HepG2 (cell line): ENCODE data around the gene SEMA6B. TPM values are rescaled to one million over a fixed set of nuclear protein-coding genes. Genes with fewer than 3 reads are reported as not detected.
A peak's percentile ranks its signal among the peaks of the same experiment; 100 is the strongest.

Source experiments
- ATAC-seq: fragments of 200-7000 bp; cut with Tn5 transposase; 3 replicates; pipeline ENCODE4 v1.9.1; 2020; ENCODE audit warnings: mild to moderate bottlenecking, moderate library complexity
- BruUV-seq: library from RNA; stranded (reverse); fragments of 400-500 nt; replicated peaks from 2 replicates; lab custom pipeline; 2021; lab: Mats Ljungman, UMichigan
- CTCF ChIA-PET: fragments of 300-600 bp; formaldehyde crosslinking; extraction: SDS; loops from one replicate; lab custom pipeline; 2021; ENCODE audit warnings: low total read pairs, inconsistent platforms, low intra/inter-chr PET ratio; lab: Yijun Ruan, JAX
- POLR2A ChIA-PET: fragments of 350-600 bp; sonication (Branson Sonifier 250); formaldehyde crosslinking; loops from one replicate; lab custom pipeline; 2020; ENCODE audit warnings: antibody characterized with exemption, inconsistent platforms; lab: Yijun Ruan, JAX
- DNase-seq: peaks from one replicate; pipeline ENCODE4 v3.0.0-alpha.2; 2015; ENCODE audit warnings: low spot score
- FAIRE-seq: peaks from 3 replicates; lab custom pipeline; 2011; peaks lifted over from hg19 to GRCh38; lab: Jason Lieb, UNC
- H2AFZ ChIP-seq: one replicate; pipeline ENCODE4 v1.6.1; 2011; ENCODE audit warnings: low read length, inconsistent platforms
- H3K27ac ChIP-seq: fragments of 300-600 bp; 3 replicates; pipeline ENCODE4 v1.8.0; 2011; ENCODE audit warnings: mixed run types, mild to moderate bottlenecking, mixed read lengths, low read length, inconsistent platforms; ENCODE audit not compliant: insufficient read depth; ENCODE audit errors: extremely low read length
- H3K27me3 ChIP-seq, 2 experiments: fragments of 200-600 bp in 1 of 2; 2 replicates in 1 of 2; 3 replicates in 1 of 2; pipeline versions ENCODE4 v1.6.0 to v1.8.0; 2011; ENCODE audit warnings: low read length in 2 of 2, mild to moderate bottlenecking in 2 of 2, moderate library complexity in 2 of 2, inconsistent platforms in 1 of 2; ENCODE audit not compliant: insufficient read depth in 2 of 2, control insufficient read depth in 1 of 2
- H3K36me3 ChIP-seq, 2 experiments: fragments of 200-600 bp in 1 of 2; replicated peaks in 1 of 2; 2 replicates in 1 of 2; 3 replicates in 1 of 2; pipeline versions ENCODE4 v1.5.1 to v1.8.0; 2011; ENCODE audit warnings: low read length in 2 of 2, inconsistent platforms in 1 of 2; ENCODE audit not compliant: insufficient read depth in 2 of 2, control insufficient read depth in 1 of 2
- H3K4me1 ChIP-seq: 2 replicates; pipeline ENCODE4 v1.5.1; 2012; ENCODE audit warnings: low read length, inconsistent platforms; ENCODE audit not compliant: insufficient read depth
- H3K4me2 ChIP-seq: 2 replicates; pipeline ENCODE4 v1.6.0; 2011; ENCODE audit warnings: low read depth, low read length, inconsistent platforms
- H3K4me3 ChIP-seq, 3 experiments: fragments of 200-600 bp in 1 of 3; sonication (generic), shearing (Covaris generic) in 1 of 3; replicated peaks in 1 of 3; 2 replicates each; pipeline ENCODE4 v1.5.1; 2011 to 2016; ENCODE audit warnings: low read length in 3 of 3, inconsistent platforms in 2 of 3, low read depth in 2 of 3, mild to moderate bottlenecking in 2 of 3, control low read depth in 1 of 3, mixed read lengths in 1 of 3; ENCODE audit not compliant: insufficient read depth in 1 of 3
- H3K79me2 ChIP-seq: one replicate; pipeline ENCODE4 v1.6.1; 2011; ENCODE audit warnings: low read length, inconsistent platforms; ENCODE audit not compliant: insufficient read depth
- H3K9ac ChIP-seq: 2 replicates; pipeline ENCODE4 v1.6.0; 2011; ENCODE audit warnings: mild to moderate bottlenecking, low read depth, low read length, inconsistent platforms; ENCODE audit not compliant: insufficient read depth
- H3K9me3 ChIP-seq: 2 replicates; pipeline ENCODE4 v1.5.1; 2012; ENCODE audit warnings: mild to moderate bottlenecking, low read length
- H4K20me1 ChIP-seq: 2 replicates; pipeline ENCODE4 v1.6.0; 2011; ENCODE audit warnings: inconsistent platforms, mild to moderate bottlenecking, low read length, moderate library complexity; ENCODE audit not compliant: insufficient read depth
- ADNP ChIP-seq: sonication (generic); formaldehyde crosslinking; IDR thresholded peaks from 2 replicates; pipeline ENCODE4 v1.4.0; 2020; ENCODE audit warnings: missing genetic modification reagents
- CEBPB ChIP-seq: IDR thresholded peaks from 2 replicates; pipeline ENCODE4 v1.6.1; 2011; ENCODE audit warnings: low read depth, low read length, improper control_type of control experiment, borderline replicate concordance
- CEBPG ChIP-seq: IDR thresholded peaks from 2 replicates; pipeline ENCODE4 v1.6.1; 2016
- CHD4 ChIP-seq: fragments of 200-600 bp; sonication (generic); IDR thresholded peaks from 2 replicates; pipeline ENCODE4 v1.7.0; 2017; ENCODE audit warnings: mild to moderate bottlenecking, low read length, borderline replicate concordance
- DNMT1 ChIP-seq: sonication (generic); formaldehyde crosslinking; IDR thresholded peaks from 2 replicates; pipeline ENCODE4 v1.5.1; 2020; ENCODE audit warnings: mild to moderate bottlenecking, missing genetic modification reagents
- SSRP1 ChIP-seq: IDR thresholded peaks from 2 replicates; pipeline ENCODE4 v1.6.1; 2016; ENCODE audit warnings: control low read depth
- TCF7 ChIP-seq: sonication (generic); IDR thresholded peaks from 2 replicates; pipeline ENCODE4 v1.6.1; 2016; ENCODE audit warnings: antibody characterized with exemption, low read depth
- TP53 ChIP-seq: sonication (generic); formaldehyde crosslinking; conservative IDR thresholded peaks from 2 replicates; pipeline ENCODE4 v1.4.0; 2020; ENCODE audit warnings: missing genetic modification reagents
- ZBTB3 ChIP-seq: sonication (generic); formaldehyde crosslinking; IDR thresholded peaks from 2 replicates; pipeline ENCODE4 v1.4.0; 2020; ENCODE audit warnings: low read depth, mild to moderate bottlenecking, moderate library complexity, missing genetic modification reagents, borderline replicate concordance
- ZMYM3 ChIP-seq: sonication (generic); formaldehyde crosslinking; IDR thresholded peaks from 2 replicates; pipeline ENCODE4 v1.5.1; 2020; ENCODE audit warnings: mild to moderate bottlenecking, missing genetic modification reagents
- ZNF629 ChIP-seq: sonication (generic); formaldehyde crosslinking; conservative IDR thresholded peaks from 2 replicates; pipeline ENCODE4 v1.5.0; 2020; ENCODE audit warnings: missing genetic modification reagents
- WGBS: methylation state at CpG from one replicate; pipeline ENCODE4 v1.1.6; 2017; ENCODE audit warnings: low lambda C conversion rate; 5-methylcytosine and 5-hydroxymethylcytosine counted together
- in situ Hi-C: cut with HindIII; loops from 2 replicates; pipeline ENCODE4 v1.10.0; 2017; ENCODE audit warnings: low pct_unique_long_range_greater_than_20kb; ENCODE audit not compliant: extremely low pct_ligation_motif_present
- intact Hi-C: fragments of 100-400 bp; cut with micrococcal nuclease; formaldehyde crosslinking; loops from one replicate; pipeline ENCODE4 v1.10.0; 2022; ENCODE audit not compliant: unreplicated experiment
- polyA plus RNA-seq, 8 experiments: library from polyadenylated mRNA; depleted of rRNA in 3 of 8; stranded (reverse) in 7 of 8; unstranded in 1 of 8; fragments of >200 nt; fragmentation: Illumina TruSeq in 4 of 8; extraction: Trizol in 4 of 8; gene quantifications; 2 replicates each; pipeline versions ENCODE4 v1.2.1 to v1.2.3, GENCODE V29; 2011 to 2016; ENCODE audit warnings: low read depth in 4 of 8, missing spikeins in 1 of 8, mixed read lengths in 1 of 8; ENCODE audit not compliant: insufficient read depth in 1 of 8
- total RNA-seq, 5 experiments: library from RNA; depleted of rRNA; stranded (reverse); fragments of >200 nt; fragmentation: Illumina TruSeq; extraction: Trizol; gene quantifications; 2 replicates each; pipeline ENCODE4 v1.2.3, GENCODE V29; 2016; ENCODE audit warnings: low read depth in 1 of 5
- TF ChIP-seq, protein P1 (sequence below): sonication (generic); formaldehyde crosslinking; IDR thresholded peaks from 2 replicates; pipeline ENCODE4 v1.5.1; 2020; ENCODE audit warnings: mild to moderate bottlenecking, missing genetic modification reagents, moderate library complexity

Gene SEMA6B
- total and polyA plus RNA-seq, 2 of the 13 experiments (the other 11 are each of a cell fraction or from before 2014, with no cell fraction given) = 45.5 to 67.1 TPM

DNA sequence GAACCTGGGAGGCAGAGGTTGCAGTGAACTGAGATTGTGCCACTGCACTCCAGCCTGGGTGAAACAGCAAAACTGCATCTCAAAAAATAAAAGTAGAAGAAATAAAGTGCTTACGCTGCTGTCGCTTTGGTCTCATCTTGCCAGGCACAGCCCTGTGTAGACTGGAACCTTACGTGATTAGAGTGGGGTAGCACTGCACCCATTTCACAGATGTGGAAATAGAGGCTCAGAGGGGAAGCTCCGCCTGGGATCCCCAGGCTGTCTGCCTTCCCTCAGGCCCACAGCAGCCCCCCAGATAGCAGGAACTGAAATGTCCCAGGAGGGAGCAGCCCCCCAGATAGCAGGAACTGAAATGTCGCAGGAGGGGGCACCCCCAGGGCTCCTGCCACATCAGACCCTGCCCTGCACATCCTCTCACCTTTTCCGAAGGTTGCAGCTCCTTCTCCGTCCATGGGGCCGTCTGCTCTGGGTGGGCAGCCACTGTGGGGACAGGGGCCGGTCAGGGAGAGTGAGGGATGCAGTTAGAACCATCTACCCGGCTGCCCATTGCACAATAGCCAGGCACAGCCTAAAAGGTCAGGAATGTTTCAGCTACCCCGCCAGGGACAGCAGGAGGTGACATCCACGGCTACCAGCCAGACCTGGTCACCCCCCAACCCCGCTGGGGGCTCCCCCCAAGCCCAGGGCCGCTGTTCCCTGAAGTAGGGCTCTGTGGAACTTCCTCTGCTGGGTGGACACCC lies 43.1 kb downstream of the SEMA6B start:
- no peak overlapping the region for H3K9ac ChIP-seq
- CTCF ChIA-PET = no interaction called here
- no peak for FAIRE-seq
- H3K79me2 ChIP-seq = no peaks in the 10 kb centered on the region
- peak; percentile 49; the same call in 1 of the 2 replicates for TF ChIP-seq ADNP (CRISPR knock-in tag)
- TF ChIP-seq CHD4 = peak; percentile 84
- TF ChIP-seq CEBPB = peak; percentile 84; the same call in 1 of the 2 replicates
- TF ChIP-seq TCF7 = no peak
- TF ChIP-seq SSRP1 = no peak
- TF ChIP-seq TP53 (CRISPR knock-in tag) = no peak
- no peak for TF ChIP-seq DNMT1 (CRISPR knock-in tag)
- no peak for TF ChIP-seq ZBTB3 (CRISPR knock-in tag)
- TF ChIP-seq CEBPG = 0 out of 2 replicates have a peak, but pooled peaks have one; percentile 6
- TF ChIP-seq ZMYM3 (CRISPR knock-in tag) = peak; percentile 45; the same call in 1 of the 2 replicates
- TF ChIP-seq, protein P1, sequence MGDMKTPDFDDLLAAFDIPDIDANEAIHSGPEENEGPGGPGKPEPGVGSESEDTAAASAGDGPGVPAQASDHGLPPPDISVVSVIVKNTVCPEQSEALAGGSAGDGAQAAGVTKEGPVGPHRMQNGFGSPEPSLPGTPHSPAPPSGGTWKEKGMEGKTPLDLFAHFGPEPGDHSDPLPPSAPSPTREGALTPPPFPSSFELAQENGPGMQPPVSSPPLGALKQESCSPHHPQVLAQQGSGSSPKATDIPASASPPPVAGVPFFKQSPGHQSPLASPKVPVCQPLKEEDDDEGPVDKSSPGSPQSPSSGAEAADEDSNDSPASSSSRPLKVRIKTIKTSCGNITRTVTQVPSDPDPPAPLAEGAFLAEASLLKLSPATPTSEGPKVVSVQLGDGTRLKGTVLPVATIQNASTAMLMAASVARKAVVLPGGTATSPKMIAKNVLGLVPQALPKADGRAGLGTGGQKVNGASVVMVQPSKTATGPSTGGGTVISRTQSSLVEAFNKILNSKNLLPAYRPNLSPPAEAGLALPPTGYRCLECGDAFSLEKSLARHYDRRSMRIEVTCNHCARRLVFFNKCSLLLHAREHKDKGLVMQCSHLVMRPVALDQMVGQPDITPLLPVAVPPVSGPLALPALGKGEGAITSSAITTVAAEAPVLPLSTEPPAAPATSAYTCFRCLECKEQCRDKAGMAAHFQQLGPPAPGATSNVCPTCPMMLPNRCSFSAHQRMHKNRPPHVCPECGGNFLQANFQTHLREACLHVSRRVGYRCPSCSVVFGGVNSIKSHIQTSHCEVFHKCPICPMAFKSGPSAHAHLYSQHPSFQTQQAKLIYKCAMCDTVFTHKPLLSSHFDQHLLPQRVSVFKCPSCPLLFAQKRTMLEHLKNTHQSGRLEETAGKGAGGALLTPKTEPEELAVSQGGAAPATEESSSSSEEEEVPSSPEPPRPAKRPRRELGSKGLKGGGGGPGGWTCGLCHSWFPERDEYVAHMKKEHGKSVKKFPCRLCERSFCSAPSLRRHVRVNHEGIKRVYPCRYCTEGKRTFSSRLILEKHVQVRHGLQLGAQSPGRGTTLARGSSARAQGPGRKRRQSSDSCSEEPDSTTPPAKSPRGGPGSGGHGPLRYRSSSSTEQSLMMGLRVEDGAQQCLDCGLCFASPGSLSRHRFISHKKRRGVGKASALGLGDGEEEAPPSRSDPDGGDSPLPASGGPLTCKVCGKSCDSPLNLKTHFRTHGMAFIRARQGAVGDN (CRISPR knock-in tag) = no peak
- TF ChIP-seq ZNF629 (CRISPR knock-in tag) = peak; percentile 92
- TF ChIP-seq, all 625 proteins: peak for 6
- no peak overlapping the region for H2AFZ ChIP-seq
- H3K27me3 ChIP-seq = no peaks in the 10 kb centered on the region
- POLR2A ChIA-PET = interaction anchor here (0.5 kb wide), 1 partner anchor 261 kb away, joined by 4 read pairs; no protein-coding TSS in a partner anchor
- ATAC-seq (no peak), DNase-seq (no peak)
- in situ Hi-C loops = no loop called here
- H3K36me3 ChIP-seq = no peaks in the 10 kb centered on the region
- no peaks in the 10 kb centered on the region for H3K9me3 ChIP-seq
- H3K27ac ChIP-seq = no peak overlapping the region
- peaks cover 41% of the 10 kb centered on the region for H3K4me1 ChIP-seq
- H3K4me2 ChIP-seq = no peak overlapping the region
- BruUV-seq = no TSS peak
- no peaks in the 10 kb centered on the region for H4K20me1 ChIP-seq
- WGBS = 77% methylated on average over 12 of the region's 14 CpGs
- intact Hi-C loops = no loop called here
- H3K4me3 ChIP-seq = no peak overlapping the region
